ENCODE results near the gene UNC5CL.
A peak's percentile ranks its signal among the peaks of the same experiment; 100 is the strongest.
"Not testable (repeated sequence)": the region's sequence is repeated elsewhere in the genome, so short reads cannot be mapped to it uniquely, and the experiment has no call there.

The UNC5CL gene

GRCh38 chr6:41038205-41038604 lies 816 bp downstream of the UNC5CL start:
- DNase-seq (ENCODE audit: low spot score), result no peak

GRCh38 chr6:41037107-41037900 lies 1.7 kb downstream of the UNC5CL start:
- no peak for DNase-seq (ENCODE audit: low spot score)

- DNase-seq (ENCODE audit: low spot score), result no peak
These were observed 2.4 kb downstream of the UNC5CL start for GRCh38 chr6:41036601-41037000.

- no peak for DNase-seq (ENCODE audit: low spot score)
These were observed 2.8 kb downstream of the UNC5CL start for GRCh38 chr6:41036186-41036585.

- DNase-seq (ENCODE audit: low spot score), result no peak
These were observed 5.2 kb downstream of the UNC5CL start for GRCh38 chr6:41033776-41034175.

- DNase-seq (ENCODE audit: low spot score), result no peak
These were observed 6.2 kb downstream of the UNC5CL start for GRCh38 chr6:41032830-41033229.

- DNase-seq (ENCODE audit: low spot score), result no peak
These were observed 10.2 kb downstream of the UNC5CL start for GRCh38 chr6:41028561-41029412.

GRCh38 chr6:41027799-41028560 lies 11.0 kb downstream of the UNC5CL start:
- peak; percentile 93 for DNase-seq (ENCODE audit: low spot score)

- DNase-seq (ENCODE audit: low spot score), result no peak
These were observed 11.8 kb downstream of the UNC5CL start for GRCh38 chr6:41027241-41027640.

GRCh38 chr6:41025966-41026530 lies 13.0 kb downstream of the UNC5CL start:
- no peak for DNase-seq (ENCODE audit: low spot score)

GRCh38 chr6:41023114-41023513 lies 15.9 kb downstream of the UNC5CL start:
- DNase-seq (ENCODE audit: low spot score), result no peak

GRCh38 chr6:41022294-41022693 lies 16.7 kb downstream of the UNC5CL start:
- DNase-seq (ENCODE audit: low spot score), result no peak

- no peak for DNase-seq (ENCODE audit: low spot score)
These were observed 17.2 kb downstream of the UNC5CL start for GRCh38 chr6:41021832-41022231.

GRCh38 chr6:41017663-41018062 lies 21.4 kb downstream of the UNC5CL start:
- DNase-seq (ENCODE audit: low spot score), result no peak

- not testable (repeated sequence) for DNase-seq (ENCODE audit: low spot score)
These were observed 23.2 kb downstream of the UNC5CL start for GRCh38 chr6:41015860-41016259.

- no peak for DNase-seq (ENCODE audit: low spot score)
These were observed 24.2 kb downstream of the UNC5CL start for GRCh38 chr6:41014780-41015179.

- no peak for DNase-seq (ENCODE audit: low spot score)
These were observed 25.4 kb downstream of the UNC5CL start for GRCh38 chr6:41013466-41014153.

GRCh38 chr6:41011673-41012072 lies 27.3 kb downstream of the UNC5CL start:
- DNase-seq (ENCODE audit: low spot score), result no peak

- DNase-seq (ENCODE audit: low spot score), result no peak
These were observed 29.4 kb downstream of the UNC5CL start for GRCh38 chr6:41009669-41010068.

- no peak for DNase-seq (ENCODE audit: low spot score)
These were observed 31.0 kb downstream of the UNC5CL start for GRCh38 chr6:41008011-41008410.

GRCh38 chr6:41006980-41007379 lies 32.0 kb downstream of the UNC5CL start:
- DNase-seq (ENCODE audit: low spot score), result not testable (repeated sequence)
